ENCODE data around the gene MLX. TPM values are rescaled to one million over a fixed set of nuclear protein-coding genes. Genes with fewer than 3 reads are reported as not detected.
"Not testable (repeated sequence)": the region's sequence is repeated elsewhere in the genome, so short reads cannot be mapped to it uniquely, and the experiment has no call there.

Gene MLX
- total RNA-seq, 1 donor from 2014 or later: 62.5 TPM

DNA sequence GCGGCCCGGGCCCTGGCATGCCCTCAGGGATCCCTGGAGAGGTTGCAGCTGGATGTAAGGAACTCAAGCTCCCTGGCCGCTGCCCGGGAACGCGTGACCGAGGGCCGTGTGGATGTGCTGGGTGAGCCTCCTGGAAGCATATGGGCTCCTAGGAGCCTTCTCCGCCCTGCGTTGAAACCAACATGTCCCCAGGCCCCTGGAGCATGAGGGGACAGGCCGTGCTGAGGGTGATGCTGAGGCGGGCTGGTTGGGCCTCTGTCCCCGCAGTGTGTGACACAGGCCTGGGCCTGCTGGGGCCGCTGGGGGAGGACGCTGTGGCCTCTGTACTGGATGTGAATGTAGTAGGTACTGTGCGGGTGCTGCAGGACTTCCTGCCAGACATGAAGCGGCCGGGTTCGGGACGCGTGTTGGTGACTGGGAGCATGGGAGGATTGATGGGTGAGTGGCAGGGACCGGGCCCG lies 19.9 kb upstream of the MLX start:
- DNase-seq: no peak
- H3K4me3 Mint-ChIP-seq (ENCODE audit: unreplicated experiment): no peak overlapping the region
- H3K27ac Mint-ChIP-seq (ENCODE audit: unreplicated experiment): peak overlapping the region; percentile 73
- peaks cover 8% of the 10 kb centered on the region for H3K4me1 Mint-ChIP-seq (ENCODE audit: low read depth, unreplicated experiment)
- peaks cover 8% of the 10 kb centered on the region for H3K9me3 Mint-ChIP-seq (ENCODE audit: unreplicated experiment)
- peaks cover 12% of the 10 kb centered on the region for H3K27me3 Mint-ChIP-seq (ENCODE audit: unreplicated experiment)
- TF ChIP-seq, protein P1, sequence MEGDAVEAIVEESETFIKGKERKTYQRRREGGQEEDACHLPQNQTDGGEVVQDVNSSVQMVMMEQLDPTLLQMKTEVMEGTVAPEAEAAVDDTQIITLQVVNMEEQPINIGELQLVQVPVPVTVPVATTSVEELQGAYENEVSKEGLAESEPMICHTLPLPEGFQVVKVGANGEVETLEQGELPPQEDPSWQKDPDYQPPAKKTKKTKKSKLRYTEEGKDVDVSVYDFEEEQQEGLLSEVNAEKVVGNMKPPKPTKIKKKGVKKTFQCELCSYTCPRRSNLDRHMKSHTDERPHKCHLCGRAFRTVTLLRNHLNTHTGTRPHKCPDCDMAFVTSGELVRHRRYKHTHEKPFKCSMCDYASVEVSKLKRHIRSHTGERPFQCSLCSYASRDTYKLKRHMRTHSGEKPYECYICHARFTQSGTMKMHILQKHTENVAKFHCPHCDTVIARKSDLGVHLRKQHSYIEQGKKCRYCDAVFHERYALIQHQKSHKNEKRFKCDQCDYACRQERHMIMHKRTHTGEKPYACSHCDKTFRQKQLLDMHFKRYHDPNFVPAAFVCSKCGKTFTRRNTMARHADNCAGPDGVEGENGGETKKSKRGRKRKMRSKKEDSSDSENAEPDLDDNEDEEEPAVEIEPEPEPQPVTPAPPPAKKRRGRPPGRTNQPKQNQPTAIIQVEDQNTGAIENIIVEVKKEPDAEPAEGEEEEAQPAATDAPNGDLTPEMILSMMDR (IDR thresholded peaks at IDR 0.05; ENCODE audit: partially characterized antibody, unreplicated experiment): no peak
- H3K36me3 Mint-ChIP-seq (ENCODE audit: unreplicated experiment): no peaks in the 10 kb centered on the region

- H3K36me3 Mint-ChIP-seq (ENCODE audit: unreplicated experiment): no peaks in the 10 kb centered on the region
- H3K9me3 Mint-ChIP-seq (ENCODE audit: unreplicated experiment): peaks cover 8% of the 10 kb centered on the region
- no peak for DNase-seq
- peak overlapping the region; percentile 42 for H3K4me3 Mint-ChIP-seq (ENCODE audit: unreplicated experiment)
- H3K4me1 Mint-ChIP-seq (ENCODE audit: low read depth, unreplicated experiment): peaks cover 8% of the 10 kb centered on the region
- H3K27me3 Mint-ChIP-seq (ENCODE audit: unreplicated experiment): peaks cover 12% of the 10 kb centered on the region
- TF ChIP-seq, protein P1 (IDR thresholded peaks at IDR 0.05; ENCODE audit: partially characterized antibody, unreplicated experiment): no peak
- H3K27ac Mint-ChIP-seq (ENCODE audit: unreplicated experiment): peak overlapping the region; percentile 15
These were observed 19.2 kb upstream of the MLX start for GRCh38 chr17:42547698-42548069.

GRCh38 chr17:42548070-42548837 lies 18.6 kb upstream of the MLX start:
- TF ChIP-seq, protein P1 (IDR thresholded peaks at IDR 0.05; ENCODE audit: partially characterized antibody, unreplicated experiment): peak; percentile 35
- Mint-ChIP-seq H3K4me3 (ENCODE audit: unreplicated experiment) (peak overlapping the region; percentile 80), H3K36me3 (ENCODE audit: unreplicated experiment) (no peaks in the 10 kb centered on the region), H3K27ac (ENCODE audit: unreplicated experiment) (peak overlapping the region; percentile 76), H3K4me1 (ENCODE audit: low read depth, unreplicated experiment) (peaks cover 8% of the 10 kb centered on the region), H3K9me3 (ENCODE audit: unreplicated experiment) (peaks cover 8% of the 10 kb centered on the region), H3K27me3 (ENCODE audit: unreplicated experiment) (peaks cover 12% of the 10 kb centered on the region)
- DNase-seq: peak; percentile 83

DNA sequence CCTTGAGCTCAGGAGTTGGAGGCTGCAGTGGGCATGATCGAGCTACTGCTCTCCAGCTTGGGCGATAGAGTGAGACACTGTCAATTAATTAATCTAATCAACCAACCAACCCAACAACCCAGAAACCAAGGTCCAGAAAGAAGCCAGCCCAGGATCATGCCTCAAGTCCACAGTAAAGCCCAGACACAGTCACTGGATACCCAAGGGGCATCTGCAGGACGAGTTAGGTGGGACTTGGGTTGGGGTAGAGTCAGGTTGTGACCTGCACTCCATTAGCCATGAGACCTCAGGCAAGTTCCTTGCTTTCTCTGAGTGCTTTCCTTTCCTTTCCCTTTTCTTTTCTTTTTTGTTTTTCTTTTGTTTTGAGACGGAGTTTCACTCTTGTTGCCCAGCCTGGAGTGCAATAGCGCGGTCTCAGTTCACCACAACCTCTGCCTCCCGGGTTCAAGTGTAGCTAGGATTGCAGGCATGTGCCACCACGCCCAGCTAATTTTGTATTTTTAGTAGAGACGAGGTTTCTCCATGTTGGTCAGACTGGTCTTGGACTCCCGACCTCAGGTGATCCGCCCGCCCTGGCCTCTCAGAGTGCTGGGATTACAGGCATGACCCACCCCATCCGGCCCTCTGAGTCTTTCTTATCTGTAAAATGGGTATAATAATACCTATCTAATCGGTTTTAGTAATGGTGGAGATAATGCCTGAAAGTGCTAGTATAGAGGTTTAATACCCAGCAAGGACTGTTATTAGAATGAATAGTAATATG lies 17.7 kb upstream of the MLX start:
- Mint-ChIP-seq H3K9me3 (ENCODE audit: unreplicated experiment) (peaks cover 7% of the 10 kb centered on the region), H3K36me3 (ENCODE audit: unreplicated experiment) (no peaks in the 10 kb centered on the region), H3K4me3 (ENCODE audit: unreplicated experiment) (peak overlapping the region; percentile 80), H3K27ac (ENCODE audit: unreplicated experiment) (peak overlapping the region; percentile 76), H3K4me1 (ENCODE audit: low read depth, unreplicated experiment) (peaks cover 9% of the 10 kb centered on the region), H3K27me3 (ENCODE audit: unreplicated experiment) (peaks cover 9% of the 10 kb centered on the region)
- DNase-seq: no peak
- TF ChIP-seq, protein P1 (IDR thresholded peaks at IDR 0.05; ENCODE audit: partially characterized antibody, unreplicated experiment): no peak

GRCh38 chr17:42552736-42553135 lies 14.2 kb upstream of the MLX start, which contains the start of gene HSD17B1:
Gene HSD17B1, plus strand, starts transcription at chr17:42552923. Its CDS starts 11 bp downstream, at chr17:42552934.
- not testable (repeated sequence) for H3K36me3 Mint-ChIP-seq (ENCODE audit: unreplicated experiment); H3K27me3 Mint-ChIP-seq (ENCODE audit: unreplicated experiment); DNase-seq; H3K9me3 Mint-ChIP-seq (ENCODE audit: unreplicated experiment)
- H3K4me1 Mint-ChIP-seq (ENCODE audit: low read depth, unreplicated experiment): peaks cover 18% of the 10 kb centered on the region
- peak within 1 kb of the TSS; percentile 83 for H3K27ac Mint-ChIP-seq (ENCODE audit: unreplicated experiment)
- H3K4me3 Mint-ChIP-seq (ENCODE audit: unreplicated experiment): peak within 1 kb of the TSS; percentile 90

Measured in glutamatergic neuron (in vitro differentiated cells).